Subcutaneous abdominal adipose tissue (tissue), 5 donors: ENCODE results near the gene FYN.

Experiments used
- H3K27ac ChIP-seq: one replicate; pipeline ENCODE4 v1.7.0; 2013; ENCODE audit warnings: low read depth, mild to moderate bottlenecking, inconsistent platforms, low read length, moderate library complexity
- H3K27me3 ChIP-seq, 5 donors: one replicate each; pipeline ENCODE4 v1.7.0; 2013; ENCODE audit warnings: low read length in 5 of 5, inconsistent platforms in 1 of 5; ENCODE audit not compliant: control insufficient read depth in 5 of 5, insufficient read depth in 4 of 5
- H3K36me3 ChIP-seq, 5 donors: one replicate each; pipeline ENCODE4 v1.7.0; 2013; ENCODE audit warnings: low read length in 5 of 5; ENCODE audit not compliant: control insufficient read depth in 5 of 5, insufficient read depth in 5 of 5
- H3K4me1 ChIP-seq, 5 donors: one replicate each; pipeline ENCODE4 v1.7.0; 2013; ENCODE audit warnings: low read length in 5 of 5, mild to moderate bottlenecking in 3 of 5, moderate library complexity in 1 of 5; ENCODE audit not compliant: control insufficient read depth in 5 of 5, insufficient read depth in 5 of 5
- H3K4me3 ChIP-seq, 5 donors: one replicate each; pipeline ENCODE4 v1.7.0; 2013; ENCODE audit warnings: low read length in 5 of 5, low read depth in 1 of 5
- H3K9ac ChIP-seq, 5 donors: one replicate each; pipeline ENCODE4 v1.7.0; 2013; ENCODE audit warnings: low read length in 5 of 5, mild to moderate bottlenecking in 4 of 5, moderate library complexity in 3 of 5
- H3K9me3 ChIP-seq, 5 donors: one replicate each; pipeline ENCODE4 v1.7.0; 2013; ENCODE audit warnings: low read length in 5 of 5; ENCODE audit not compliant: control insufficient read depth in 5 of 5
- donor health status: healthy.
- donor health status: healthy.
- donor health status: healthy.
- donor health status: healthy.
- donor health status: healthy.

The FYN gene

GRCh38 chr6:111624401-111625098 lies 248.7 kb downstream of the FYN start:
- Histone ChIP-seq H3K4me1 (peaks cover 6 to 51% (median 48%) of the 10 kb centered on the region in 5 donors), H3K9ac (no peak overlapping the region), H3K9me3 (peaks cover 0 to 4% (median 0%) of the 10 kb centered on the region in 5 donors), H3K27me3 (no peaks in the 10 kb centered on the region), H3K36me3 (no peaks in the 10 kb centered on the region), H3K4me3 (no peak overlapping the region), H3K27ac (no peak overlapping the region)

GRCh38 chr6:111623046-111623718 lies 250.1 kb downstream of the FYN start:
- H3K9ac ChIP-seq = no peak overlapping the region
- H3K36me3 ChIP-seq = no peaks in the 10 kb centered on the region
- H3K9me3 ChIP-seq = no peaks in the 10 kb centered on the region
- H3K4me1 ChIP-seq = peaks cover 11 to 58% (median 55%) of the 10 kb centered on the region in 5 donors
- H3K27ac ChIP-seq = no peak overlapping the region
- no peak overlapping the region for H3K4me3 ChIP-seq
- no peaks in the 10 kb centered on the region for H3K27me3 ChIP-seq

- no peaks in the 10 kb centered on the region for H3K27me3 ChIP-seq
- no peaks in the 10 kb centered on the region for H3K9me3 ChIP-seq
- H3K36me3 ChIP-seq = no peaks in the 10 kb centered on the region
- no peak overlapping the region for H3K27ac ChIP-seq
- no peak overlapping the region for H3K9ac ChIP-seq
- H3K4me1 ChIP-seq = peaks cover 8 to 50% (median 32%) of the 10 kb centered on the region in 5 donors
- no peak overlapping the region for H3K4me3 ChIP-seq
These were observed 253.1 kb downstream of the FYN start for GRCh38 chr6:111620169-111620568.

- peak overlapping the region; percentile 43 for H3K27ac ChIP-seq
- H3K36me3 ChIP-seq = no peaks in the 10 kb centered on the region
- no peak overlapping the region for H3K9ac ChIP-seq
- H3K4me3 ChIP-seq = no peak overlapping the region
- H3K27me3 ChIP-seq = no peaks in the 10 kb centered on the region
- peaks cover 8 to 58% (median 39%) of the 10 kb centered on the region in 5 donors for H3K4me1 ChIP-seq
- no peaks in the 10 kb centered on the region for H3K9me3 ChIP-seq
These were observed 254.8 kb downstream of the FYN start for GRCh38 chr6:111618407-111618806.

GRCh38 chr6:111617149-111617548 lies 256.1 kb downstream of the FYN start:
- Histone ChIP-seq H3K36me3 (no peaks in the 10 kb centered on the region), H3K27ac (no peak overlapping the region), H3K9ac (no peak overlapping the region), H3K4me1 (peaks cover 8 to 53% (median 36%) of the 10 kb centered on the region in 5 donors), H3K9me3 (peaks cover 0 to 4% (median 0%) of the 10 kb centered on the region in 5 donors), H3K4me3 (no peak overlapping the region), H3K27me3 (no peaks in the 10 kb centered on the region)

- peaks cover 6 to 53% (median 36%) of the 10 kb centered on the region in 5 donors for H3K4me1 ChIP-seq
- H3K27me3 ChIP-seq = no peaks in the 10 kb centered on the region
- peak overlapping the region; percentile 31 for H3K27ac ChIP-seq
- H3K9ac ChIP-seq = no peak overlapping the region
- H3K36me3 ChIP-seq = no peaks in the 10 kb centered on the region
- H3K9me3 ChIP-seq = peaks cover 0 to 4% (median 0%) of the 10 kb centered on the region in 5 donors
- H3K4me3 ChIP-seq = no peak overlapping the region
These were observed 257.2 kb downstream of the FYN start for GRCh38 chr6:111615916-111616612.

- Histone ChIP-seq H3K9me3 (peaks cover 0 to 4% (median 0%) of the 10 kb centered on the region in 5 donors), H3K4me3 (peak overlapping the region in 2 of 5 donors; percentile 2 to 42), H3K27ac (peak overlapping the region; percentile 31), H3K9ac (no peak overlapping the region), H3K36me3 (no peaks in the 10 kb centered on the region), H3K4me1 (peaks cover 5 to 44% (median 31%) of the 10 kb centered on the region in 5 donors), H3K27me3 (no peaks in the 10 kb centered on the region)
These were observed 258.2 kb downstream of the FYN start for GRCh38 chr6:111614833-111615582.

- Histone ChIP-seq H3K4me3 (no peak overlapping the region), H3K27ac (no peak overlapping the region), H3K27me3 (no peaks in the 10 kb centered on the region), H3K36me3 (no peaks in the 10 kb centered on the region), H3K9me3 (peaks cover 0 to 4% (median 0%) of the 10 kb centered on the region in 5 donors), H3K9ac (no peak overlapping the region), H3K4me1 (peaks cover 1 to 29% (median 13%) of the 10 kb centered on the region in 5 donors)
These were observed 260.9 kb downstream of the FYN start for GRCh38 chr6:111612379-111612778.

GRCh38 chr6:111610548-111611172 lies 262.6 kb downstream of the FYN start:
- Histone ChIP-seq H3K27me3 (no peaks in the 10 kb centered on the region), H3K36me3 (no peaks in the 10 kb centered on the region), H3K27ac (no peak overlapping the region), H3K4me3 (no peak overlapping the region), H3K9ac (no peak overlapping the region), H3K4me1 (peaks cover 7 to 33% (median 21%) of the 10 kb centered on the region in 5 donors), H3K9me3 (peaks cover 0 to 4% (median 0%) of the 10 kb centered on the region in 5 donors)
